Activated CD4-positive, alpha-beta T cell treated with anti-CD3 and anti-CD28 coated beads, Interleukin-2, amount 10 ng/mL, durations not matched to agents 7 days and 5 days (primary cell): ENCODE data around the gene RORC. TPM values are rescaled to one million over a fixed set of nuclear protein-coding genes. Genes with fewer than 3 reads are reported as not detected.

ENCODE experiments used
- total RNA-seq, 2 experiments: library from RNA; stranded (reverse); gene quantifications; one replicate each; pipeline ENCODE4 v1.2.3, GENCODE V29; 2021

The RORC gene
- total RNA-seq, 2 experiments from 2014 or later, result 7.3 to 7.5 TPM

Other genes starting within 250 kb of the RORC start
- gene SNX27, start 219.8 kb downstream of the RORC start, total RNA-seq, result 10 to 100 TPM; 24.5 to 25.1 TPM
- gene CELF3, start 115.0 kb downstream of the RORC start, total RNA-seq, result not detected
- gene RIIAD1, start 110.3 kb downstream of the RORC start, total RNA-seq, result not detected
- 100 to 1,000 TPM; 110 to 117 TPM for gene MRPL9, start 68.3 kb downstream of the RORC start, total RNA-seq
- 10 to 100 TPM; 14.6 to 17.3 TPM for gene TDRKH, start 41.3 kb downstream of the RORC start, total RNA-seq
- under 1 TPM; 0.35 to 0.50 TPM for gene LINGO4, start 26.4 kb downstream of the RORC start, total RNA-seq
- 1 to 10 TPM in 1 of 2 experiments, under 1 TPM in 1; 0.89 to 1.1 TPM for gene C2CD4D, start 8.0 kb upstream of the RORC start, total RNA-seq
- gene THEM5, start 21.9 kb upstream of the RORC start, total RNA-seq, result not detected
- 10 to 100 TPM; 33.5 to 34.0 TPM for gene THEM4, start 77.7 kb upstream of the RORC start, total RNA-seq
- gene S100A10, start 162.1 kb upstream of the RORC start, total RNA-seq, result 100 to 1,000 TPM; 561 to 662 TPM
- gene S100A11, start 205.2 kb upstream of the RORC start, total RNA-seq, result 100 to 1,000 TPM; 367 to 412 TPM